ENCODE measurements around the gene HDAC2.

DNA sequence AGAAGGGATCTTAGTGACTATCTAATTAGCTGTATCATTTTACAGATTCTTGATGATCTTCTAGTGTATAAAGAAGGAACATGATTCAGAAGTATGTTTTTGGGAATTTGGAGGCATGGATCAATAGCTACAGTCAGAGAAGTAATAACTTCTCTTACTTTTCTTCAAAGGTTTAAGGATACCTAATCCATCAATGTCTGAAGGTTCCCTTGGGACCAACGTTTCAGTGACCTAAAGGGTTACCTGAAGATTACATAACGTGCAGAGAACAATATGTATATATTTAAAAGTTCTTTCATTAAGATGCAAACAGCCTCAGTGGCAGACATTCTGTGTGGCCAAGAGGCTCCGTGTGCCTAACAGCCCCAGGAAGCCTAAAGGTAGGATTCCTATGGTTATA is 3.2 kb downstream of the HDAC2 start:
- no peak for TF ChIP-seq SUZ12 (IDR thresholded peaks at IDR 0.05)
- no peak for TF ChIP-seq FOXK2 (IDR thresholded peaks at IDR 0.05)
- TF ChIP-seq ARNT (IDR thresholded peaks at IDR 0.05): no peak
- no peak for TF ChIP-seq HDGF (IDR thresholded peaks at IDR 0.05; ENCODE audit: borderline replicate concordance)
- TF ChIP-seq, protein P1, sequence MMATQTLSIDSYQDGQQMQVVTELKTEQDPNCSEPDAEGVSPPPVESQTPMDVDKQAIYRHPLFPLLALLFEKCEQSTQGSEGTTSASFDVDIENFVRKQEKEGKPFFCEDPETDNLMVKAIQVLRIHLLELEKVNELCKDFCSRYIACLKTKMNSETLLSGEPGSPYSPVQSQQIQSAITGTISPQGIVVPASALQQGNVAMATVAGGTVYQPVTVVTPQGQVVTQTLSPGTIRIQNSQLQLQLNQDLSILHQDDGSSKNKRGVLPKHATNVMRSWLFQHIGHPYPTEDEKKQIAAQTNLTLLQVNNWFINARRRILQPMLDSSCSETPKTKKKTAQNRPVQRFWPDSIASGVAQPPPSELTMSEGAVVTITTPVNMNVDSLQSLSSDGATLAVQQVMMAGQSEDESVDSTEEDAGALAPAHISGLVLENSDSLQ (IDR thresholded peaks at IDR 0.05): peak; percentile 82
- no peak for TF ChIP-seq ELF4 (IDR thresholded peaks at IDR 0.05)
- no peak for TF ChIP-seq SP1 (IDR thresholded peaks at IDR 0.05)
